ENCODE measurements around the gene CDH13. TPM values are rescaled to one million over a fixed set of nuclear protein-coding genes. Genes with fewer than 3 reads are reported as not detected.

Gene CDH13
- total RNA-seq, 1 donor from 2014 or later = 45.1 TPM

DNA sequence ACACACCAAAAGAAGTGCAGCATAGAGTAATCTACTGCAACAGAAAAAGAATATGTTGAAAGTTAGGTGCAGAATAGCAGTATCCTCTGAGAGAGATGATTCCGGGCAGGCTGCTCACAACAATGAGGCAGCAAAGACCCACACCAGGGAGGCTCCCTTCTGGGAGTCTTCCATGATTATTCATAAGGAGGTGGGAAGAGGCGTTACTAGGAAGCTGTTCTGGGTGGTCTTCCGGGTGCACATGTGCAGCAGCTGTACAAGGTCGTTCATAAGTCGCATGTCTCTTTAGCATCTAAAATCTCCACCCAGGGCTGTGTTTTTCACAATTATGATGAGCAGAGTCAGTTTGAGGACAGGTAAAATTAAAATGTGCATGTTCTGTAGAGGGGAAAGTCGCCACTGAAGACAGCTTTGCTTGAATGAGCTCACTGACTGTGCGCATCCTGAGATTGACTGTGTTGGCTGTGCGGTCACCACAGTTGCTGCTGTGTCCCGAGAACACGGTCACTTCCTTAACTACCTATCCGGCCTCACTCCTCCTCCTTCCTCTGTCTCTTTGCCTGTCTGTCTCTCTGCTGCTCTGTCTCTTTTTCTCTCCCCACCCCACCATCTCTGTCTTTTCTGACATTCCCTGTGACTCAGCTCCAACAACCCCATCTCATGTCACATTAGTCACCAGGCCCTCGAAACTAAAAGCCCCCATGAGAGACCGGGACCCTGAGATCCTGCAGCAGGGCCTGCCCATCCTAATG, 1055.5 kb downstream of the CDH13 start:
- Mint-ChIP-seq H3K4me1 (ENCODE audit: low read depth) (peaks cover 12% of the 10 kb centered on the region), H3K27me3 (ENCODE audit: low read depth) (no peaks in the 10 kb centered on the region), H3K36me3 (ENCODE audit: low read depth) (no peaks in the 10 kb centered on the region), H3K4me3 (ENCODE audit: unreplicated experiment) (no peak overlapping the region), H3K9me3 (ENCODE audit: low read depth) (peaks cover 6% of the 10 kb centered on the region), H3K27ac (ENCODE audit: unreplicated experiment) (no peak overlapping the region)
- TF ChIP-seq, protein P1, sequence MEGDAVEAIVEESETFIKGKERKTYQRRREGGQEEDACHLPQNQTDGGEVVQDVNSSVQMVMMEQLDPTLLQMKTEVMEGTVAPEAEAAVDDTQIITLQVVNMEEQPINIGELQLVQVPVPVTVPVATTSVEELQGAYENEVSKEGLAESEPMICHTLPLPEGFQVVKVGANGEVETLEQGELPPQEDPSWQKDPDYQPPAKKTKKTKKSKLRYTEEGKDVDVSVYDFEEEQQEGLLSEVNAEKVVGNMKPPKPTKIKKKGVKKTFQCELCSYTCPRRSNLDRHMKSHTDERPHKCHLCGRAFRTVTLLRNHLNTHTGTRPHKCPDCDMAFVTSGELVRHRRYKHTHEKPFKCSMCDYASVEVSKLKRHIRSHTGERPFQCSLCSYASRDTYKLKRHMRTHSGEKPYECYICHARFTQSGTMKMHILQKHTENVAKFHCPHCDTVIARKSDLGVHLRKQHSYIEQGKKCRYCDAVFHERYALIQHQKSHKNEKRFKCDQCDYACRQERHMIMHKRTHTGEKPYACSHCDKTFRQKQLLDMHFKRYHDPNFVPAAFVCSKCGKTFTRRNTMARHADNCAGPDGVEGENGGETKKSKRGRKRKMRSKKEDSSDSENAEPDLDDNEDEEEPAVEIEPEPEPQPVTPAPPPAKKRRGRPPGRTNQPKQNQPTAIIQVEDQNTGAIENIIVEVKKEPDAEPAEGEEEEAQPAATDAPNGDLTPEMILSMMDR (IDR thresholded peaks at IDR 0.05) = no peak
- no peak for DNase-seq (ENCODE audit: low spot score)

DNA sequence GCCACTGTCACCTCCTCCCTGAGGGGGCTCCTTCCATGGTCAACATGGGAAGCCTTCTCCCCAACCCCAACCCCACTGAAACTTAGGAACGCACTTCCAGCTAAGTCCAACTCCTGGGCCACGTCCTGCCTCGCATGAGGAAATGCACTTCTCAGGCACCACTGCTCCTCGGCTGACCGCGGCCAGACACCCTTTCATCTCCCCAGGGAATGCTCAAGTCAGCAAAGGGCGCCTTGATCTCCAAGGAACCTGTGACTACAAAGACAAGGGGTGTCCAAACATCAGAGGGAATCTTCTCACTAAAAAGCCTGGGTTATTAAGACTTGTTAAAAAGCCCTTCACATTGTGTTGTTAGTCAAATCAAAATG, 1056.1 kb downstream of the CDH13 start:
- H3K4me3 Mint-ChIP-seq (ENCODE audit: unreplicated experiment) = no peak overlapping the region
- TF ChIP-seq, protein P1 (IDR thresholded peaks at IDR 0.05) = no peak
- H3K27me3 Mint-ChIP-seq (ENCODE audit: low read depth) = no peaks in the 10 kb centered on the region
- H3K36me3 Mint-ChIP-seq (ENCODE audit: low read depth) = no peaks in the 10 kb centered on the region
- H3K4me1 Mint-ChIP-seq (ENCODE audit: low read depth) = peaks cover 12% of the 10 kb centered on the region
- peaks cover 6% of the 10 kb centered on the region for H3K9me3 Mint-ChIP-seq (ENCODE audit: low read depth)
- no peak for DNase-seq (ENCODE audit: low spot score)
- H3K27ac Mint-ChIP-seq (ENCODE audit: unreplicated experiment) = no peak overlapping the region

DNA sequence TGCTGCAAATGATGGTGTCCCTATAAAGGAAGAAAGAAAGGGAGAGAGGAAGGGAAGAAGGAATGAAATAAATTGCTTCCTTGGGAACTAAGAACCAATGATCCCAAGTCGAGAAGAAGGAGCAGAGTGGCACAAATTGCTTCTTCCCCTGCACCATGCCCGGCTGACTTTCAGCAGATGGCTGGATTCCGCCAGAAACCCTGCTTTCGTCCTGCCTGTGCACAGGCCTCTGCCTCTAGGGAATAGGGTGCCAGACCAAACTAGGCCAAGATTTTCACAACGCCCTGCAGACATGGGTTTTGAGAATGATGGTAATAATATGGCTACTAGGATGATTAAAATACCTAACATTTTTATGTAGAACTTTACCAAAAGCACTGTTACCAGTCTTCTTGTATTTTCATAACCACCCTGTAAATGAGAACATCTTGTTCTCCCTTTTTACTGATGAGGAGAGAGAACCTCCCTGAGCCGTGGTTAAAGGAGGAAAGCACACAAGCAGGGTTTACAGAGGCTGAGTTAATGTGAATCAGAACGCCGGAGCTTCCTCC, 1058.9 kb downstream of the CDH13 start:
- TF ChIP-seq, protein P1 (IDR thresholded peaks at IDR 0.05) = no peak
- H3K36me3 Mint-ChIP-seq (ENCODE audit: low read depth) = no peaks in the 10 kb centered on the region
- H3K27me3 Mint-ChIP-seq (ENCODE audit: low read depth) = no peaks in the 10 kb centered on the region
- H3K4me1 Mint-ChIP-seq (ENCODE audit: low read depth) = peaks cover 24% of the 10 kb centered on the region
- no peak overlapping the region for H3K4me3 Mint-ChIP-seq (ENCODE audit: unreplicated experiment)
- H3K9me3 Mint-ChIP-seq (ENCODE audit: low read depth) = peaks cover 6% of the 10 kb centered on the region
- H3K27ac Mint-ChIP-seq (ENCODE audit: unreplicated experiment) = peak overlapping the region; percentile 32
- DNase-seq (ENCODE audit: low spot score) = no peak

DNA sequence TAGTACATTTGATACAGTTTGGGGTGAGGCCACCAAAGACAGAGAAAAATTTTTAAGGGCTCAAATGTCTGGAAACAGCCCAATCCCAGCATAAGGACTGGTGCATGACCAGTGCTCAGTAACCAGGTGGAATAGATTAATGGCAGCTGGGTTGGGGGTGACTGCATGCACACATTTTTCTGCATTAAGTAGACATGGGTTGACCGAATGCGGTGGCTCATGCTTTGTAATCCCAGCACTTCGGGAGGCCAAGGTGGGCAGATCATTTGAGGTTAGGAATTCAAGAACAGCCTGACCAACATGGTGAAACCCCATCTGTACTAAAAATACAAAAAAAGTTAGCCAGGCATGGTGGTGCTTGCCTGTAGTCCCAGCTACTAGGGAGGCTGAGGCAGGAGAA, 1060.0 kb downstream of the CDH13 start:
- Mint-ChIP-seq H3K27ac (ENCODE audit: unreplicated experiment) (no peak overlapping the region), H3K36me3 (ENCODE audit: low read depth) (no peaks in the 10 kb centered on the region), H3K4me3 (ENCODE audit: unreplicated experiment) (no peak overlapping the region), H3K9me3 (ENCODE audit: low read depth) (peaks cover 6% of the 10 kb centered on the region), H3K4me1 (ENCODE audit: low read depth) (peaks cover 24% of the 10 kb centered on the region), H3K27me3 (ENCODE audit: low read depth) (no peaks in the 10 kb centered on the region)
- TF ChIP-seq, protein P1 (IDR thresholded peaks at IDR 0.05) = no peak
- DNase-seq (ENCODE audit: low spot score) = no peak

DNA sequence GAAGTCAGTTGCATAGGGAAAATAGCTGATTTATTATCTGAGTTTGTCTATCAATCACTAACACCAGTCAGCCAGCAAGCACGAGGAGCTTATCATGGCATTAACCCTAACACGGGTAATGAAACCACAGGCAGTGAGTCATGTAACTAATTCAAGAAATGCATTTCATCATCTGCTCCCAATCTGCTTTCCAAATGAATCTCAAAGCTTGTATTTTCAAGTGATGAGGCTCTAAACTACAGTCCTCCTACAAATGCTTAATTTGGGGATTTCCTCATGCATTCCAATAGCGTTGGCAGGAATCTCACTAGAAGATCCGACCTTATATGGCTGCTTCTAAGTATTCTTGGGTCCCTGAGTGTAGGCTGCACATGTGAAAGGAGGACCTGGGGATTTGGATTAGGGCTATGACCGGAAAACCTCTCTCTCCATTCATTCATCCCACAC, 1062.6 kb downstream of the CDH13 start:
- Mint-ChIP-seq H3K4me3 (ENCODE audit: unreplicated experiment) (no peak overlapping the region), H3K27ac (ENCODE audit: unreplicated experiment) (peak overlapping the region; percentile 84), H3K4me1 (ENCODE audit: low read depth) (peaks cover 24% of the 10 kb centered on the region), H3K36me3 (ENCODE audit: low read depth) (no peaks in the 10 kb centered on the region), H3K9me3 (ENCODE audit: low read depth) (peaks cover 6% of the 10 kb centered on the region), H3K27me3 (ENCODE audit: low read depth) (no peaks in the 10 kb centered on the region)
- DNase-seq (ENCODE audit: low spot score) = no peak
- TF ChIP-seq, protein P1 (IDR thresholded peaks at IDR 0.05) = no peak
